HG03442 (cell line): ENCODE data around the gene ELK3.
A peak's percentile ranks its signal among the peaks of the same experiment; 100 is the strongest.

Experiments used
- ATAC-seq: cut with Tn5 transposase; IDR thresholded peaks from one replicate; pipeline ENCODE4 v1.9.1; 2021; ENCODE audit warnings: mild to moderate bottlenecking, moderate library complexity; ENCODE audit not compliant: unreplicated experiment

ELK3 gene

DNA sequence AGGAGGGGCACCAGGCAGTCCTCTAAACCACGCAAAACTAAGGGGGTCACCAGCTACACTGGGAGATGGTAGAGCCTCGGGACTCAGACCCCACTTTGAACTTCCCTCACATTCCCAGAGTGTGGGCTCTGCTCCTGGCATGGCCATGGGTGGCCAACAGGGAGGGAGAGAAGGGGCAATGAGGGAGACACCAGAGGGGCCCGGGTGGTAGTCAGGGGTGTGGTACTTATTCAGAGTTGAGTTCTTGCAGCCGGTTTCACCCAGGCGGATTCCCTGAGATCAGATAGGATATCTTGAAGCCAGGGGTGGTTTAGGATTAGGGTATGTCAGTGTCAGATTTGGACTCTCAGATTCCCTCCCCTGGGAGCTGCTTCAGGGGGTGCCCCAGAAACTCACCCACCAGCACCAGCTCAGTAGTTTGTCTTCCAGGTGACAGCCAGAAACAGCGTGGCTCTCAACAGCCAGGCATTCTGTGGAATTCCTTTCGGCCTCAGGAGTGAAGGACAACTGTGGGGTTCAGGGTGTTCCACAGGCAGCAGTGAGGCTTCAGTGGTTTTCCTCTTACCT lies 56.0 kb downstream of the ELK3 start:
- ATAC-seq: no peak

DNA sequence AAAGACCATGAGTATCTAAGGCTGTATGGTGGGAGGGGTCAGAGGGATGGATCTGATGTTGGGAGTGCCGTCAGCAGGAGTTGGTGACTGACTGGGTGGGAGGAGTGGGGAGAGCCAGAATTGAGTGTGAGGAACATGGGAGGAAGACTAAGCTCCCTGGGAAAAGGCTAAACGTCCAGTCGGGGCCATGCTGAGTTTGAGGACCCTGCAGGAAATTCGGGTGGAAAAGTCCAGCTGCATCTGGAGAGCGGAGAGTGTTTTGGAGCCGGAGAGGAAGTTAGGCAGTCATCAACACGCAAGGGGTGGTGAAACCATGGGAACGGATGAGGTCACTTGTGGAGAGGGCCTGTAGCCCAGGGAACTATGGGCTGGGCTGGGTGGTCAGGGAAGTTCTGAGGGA lies 60.9 kb downstream of the ELK3 start:
- no peak for ATAC-seq

DNA sequence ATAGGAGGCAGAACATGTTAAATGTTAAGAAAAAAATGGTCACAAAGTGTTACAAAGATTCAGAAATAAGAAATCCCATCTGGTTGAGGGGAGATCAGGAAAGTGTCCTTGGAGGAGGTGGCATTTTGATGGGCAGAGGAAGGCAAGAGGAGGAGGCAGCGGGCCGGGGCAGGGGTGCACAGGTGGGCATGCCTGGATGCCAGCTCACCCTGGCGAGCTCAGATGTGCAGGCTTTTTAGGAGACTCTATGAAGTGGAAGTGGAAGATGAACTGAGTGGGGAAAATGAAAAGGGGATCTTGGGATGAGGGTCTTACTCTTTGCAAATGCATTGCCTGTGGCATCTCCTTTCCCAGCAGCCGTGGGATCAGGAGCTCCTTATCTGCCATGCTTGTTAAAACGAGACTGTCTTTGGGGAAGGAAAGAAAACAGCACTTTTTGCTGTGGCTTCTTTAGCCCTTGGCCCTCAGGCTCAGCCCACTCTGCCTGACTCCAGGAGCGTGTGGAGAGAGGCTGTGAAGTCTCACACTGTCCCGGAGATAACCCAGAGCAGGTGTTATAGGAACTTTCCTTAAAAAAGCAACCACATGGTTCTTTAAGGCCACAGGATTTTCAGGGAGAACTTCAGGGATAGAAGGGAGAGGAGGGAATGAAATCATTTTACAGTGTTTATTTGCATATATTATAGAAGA lies 62.6 kb downstream of the ELK3 start:
- no peak for ATAC-seq

DNA sequence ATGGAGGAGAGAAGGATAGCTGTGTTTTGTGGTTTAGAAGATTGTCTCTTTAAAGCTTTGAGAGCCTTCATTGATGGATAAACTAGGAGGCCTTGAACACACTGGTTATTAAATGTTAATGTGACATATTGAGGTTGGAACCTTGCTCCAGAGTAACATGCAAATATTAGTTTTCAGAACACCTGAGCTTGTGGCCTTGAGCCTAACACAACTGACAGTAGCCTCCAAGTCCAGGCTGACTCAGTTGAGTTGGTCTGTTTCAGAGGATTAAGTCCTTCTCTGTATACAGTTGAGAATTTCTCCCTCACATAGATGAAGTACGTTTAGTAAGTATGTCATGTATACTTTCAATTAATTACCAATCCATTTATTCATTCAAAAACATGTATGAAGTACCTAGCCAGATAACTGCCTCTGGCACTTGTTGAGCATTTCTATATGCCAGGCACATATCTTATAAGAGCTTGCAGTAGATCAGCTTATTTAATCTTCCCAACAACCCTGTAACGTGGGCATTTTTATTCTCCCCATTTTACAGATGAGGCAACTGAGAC lies 63.5 kb downstream of the ELK3 start:
- no peak for ATAC-seq

DNA sequence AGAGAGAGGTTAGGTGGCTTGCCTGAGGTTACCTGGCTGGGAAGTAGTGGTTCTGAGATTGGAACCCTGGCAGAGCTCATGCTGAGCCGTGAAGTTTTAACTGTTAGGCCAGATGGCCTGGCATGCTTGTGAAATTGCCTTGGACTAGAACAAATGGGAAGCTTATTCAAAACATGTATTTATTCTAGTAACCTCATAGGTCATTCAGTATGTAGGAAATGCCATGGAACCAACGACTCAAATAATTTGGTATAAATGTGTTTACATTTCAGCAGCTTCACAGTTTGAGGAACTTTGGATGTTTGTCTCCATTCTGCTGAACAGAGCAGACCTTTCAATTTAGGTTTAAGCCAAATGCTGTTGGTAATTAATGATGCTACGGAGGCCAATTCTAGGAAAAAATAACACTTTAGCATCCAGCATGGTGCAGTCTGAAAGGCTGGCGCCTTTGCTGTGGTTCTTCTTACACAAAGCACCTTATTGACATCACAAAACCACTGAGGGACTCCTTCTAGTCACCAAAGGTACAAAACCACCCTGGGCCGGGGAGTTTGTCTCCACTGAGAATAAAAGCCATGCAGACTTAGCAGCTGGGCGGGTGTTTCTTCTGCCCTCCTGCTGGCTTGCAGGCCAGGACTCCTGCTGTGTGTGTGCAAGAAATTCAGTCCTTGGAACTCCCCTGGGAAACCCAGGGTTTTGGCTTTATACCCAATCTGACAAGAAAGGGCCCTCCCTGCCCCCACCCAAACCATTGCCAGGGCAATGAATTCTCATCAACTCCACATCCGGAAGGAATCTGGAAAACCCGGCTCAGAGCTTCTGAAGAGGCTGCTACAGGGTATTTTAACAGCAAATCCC lies 64.2 kb downstream of the ELK3 start:
- ATAC-seq: no peak

DNA sequence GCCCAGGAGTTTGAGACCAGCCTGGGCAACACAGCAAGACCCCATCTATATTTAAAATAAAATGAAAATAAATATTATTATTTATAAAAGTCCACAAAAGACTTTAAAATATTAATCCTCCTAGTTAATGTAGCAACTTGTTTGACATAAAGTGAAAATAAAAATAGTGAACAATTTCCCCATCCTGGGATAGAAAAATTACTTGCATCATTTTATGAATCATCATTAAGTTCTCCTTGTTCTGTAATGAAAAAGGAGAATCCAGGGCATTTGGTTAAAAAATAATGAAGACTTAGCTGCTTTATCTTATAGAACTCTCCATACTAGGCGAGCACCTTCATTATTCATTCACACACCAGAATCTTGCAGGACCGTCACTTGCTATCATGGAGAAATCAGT lies 66.1 kb downstream of the ELK3 start:
- no peak for ATAC-seq

DNA sequence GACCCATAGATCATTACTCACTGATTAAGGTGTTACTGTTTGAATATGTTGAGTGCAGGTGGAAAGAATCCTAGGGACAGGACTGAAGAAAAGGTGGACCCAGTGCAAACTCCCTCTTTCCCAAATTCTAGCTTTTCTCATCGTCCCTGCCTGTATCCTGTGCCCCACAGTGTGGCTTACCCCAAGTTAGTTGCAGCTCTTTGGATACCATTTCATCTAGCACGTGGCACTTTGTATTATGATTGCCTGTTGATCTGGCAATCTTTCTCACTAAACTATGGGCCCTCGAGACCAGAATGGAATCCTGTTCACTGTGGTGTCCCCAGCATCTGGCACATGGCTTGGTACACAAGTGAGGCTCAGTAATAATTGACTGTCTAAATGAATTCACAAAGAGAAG lies 66.5 kb downstream of the ELK3 start:
- no peak for ATAC-seq

DNA sequence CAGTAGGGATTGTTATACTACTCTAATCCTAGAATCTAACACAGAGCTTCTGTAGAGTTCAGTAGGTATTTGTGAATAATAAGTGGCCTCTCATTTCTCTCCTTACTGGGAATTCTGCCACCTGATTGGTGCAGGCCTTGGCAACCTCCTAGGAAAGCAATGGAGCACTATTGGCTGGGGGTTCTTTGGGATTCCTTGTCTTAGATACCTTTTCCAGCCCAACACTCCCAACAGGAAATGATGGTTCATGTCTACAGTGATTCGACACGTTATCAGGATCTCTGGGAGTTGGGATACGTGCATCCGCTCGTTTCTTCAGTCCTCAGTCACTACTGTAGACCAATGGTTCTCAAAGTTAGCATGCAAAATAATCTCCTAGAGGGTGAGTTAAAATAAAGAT lies 67.4 kb downstream of the ELK3 start:
- ATAC-seq: no peak

DNA sequence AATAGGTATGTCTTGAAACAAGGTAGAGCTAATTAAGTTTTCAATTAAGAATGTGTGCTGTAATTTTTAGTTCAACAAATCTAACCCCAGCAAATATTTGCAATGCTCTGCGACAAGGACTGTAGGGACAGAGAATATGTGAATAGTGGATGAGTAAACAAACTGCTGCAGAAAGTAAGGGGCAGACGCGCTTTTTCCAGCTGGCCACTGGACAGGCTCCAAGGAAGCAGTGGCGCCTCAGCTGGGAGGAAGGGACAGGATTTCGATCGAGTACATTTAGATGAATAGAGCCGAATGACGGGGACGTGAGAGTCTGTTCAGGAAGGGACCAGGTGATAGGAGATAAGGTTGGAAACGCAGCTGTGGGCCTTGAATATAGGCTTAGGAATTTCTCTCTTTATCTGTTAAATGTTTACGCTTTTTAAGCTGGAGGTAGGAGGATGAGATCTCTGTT lies 69.3 kb downstream of the ELK3 start:
- no peak for ATAC-seq

DNA sequence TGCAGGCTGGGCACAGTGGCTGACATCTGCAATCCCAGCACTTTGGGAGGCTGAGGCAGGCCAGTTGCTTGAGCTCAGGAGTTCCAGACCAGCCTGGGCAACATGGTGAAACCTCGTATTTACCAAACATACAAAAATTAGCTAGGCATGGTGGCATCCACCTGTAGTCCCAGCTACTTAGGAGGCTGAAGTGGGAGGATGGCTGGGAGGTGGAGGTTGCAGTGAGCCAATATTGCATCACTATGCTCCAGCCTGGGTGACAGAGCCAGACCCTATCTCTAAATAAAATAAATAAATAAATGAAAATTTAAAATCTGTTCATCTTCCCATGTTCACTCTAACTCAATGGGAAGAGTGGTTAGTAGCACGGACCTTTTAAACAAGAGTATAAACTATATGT lies 71.2 kb downstream of the ELK3 start:
- no peak for ATAC-seq

DNA sequence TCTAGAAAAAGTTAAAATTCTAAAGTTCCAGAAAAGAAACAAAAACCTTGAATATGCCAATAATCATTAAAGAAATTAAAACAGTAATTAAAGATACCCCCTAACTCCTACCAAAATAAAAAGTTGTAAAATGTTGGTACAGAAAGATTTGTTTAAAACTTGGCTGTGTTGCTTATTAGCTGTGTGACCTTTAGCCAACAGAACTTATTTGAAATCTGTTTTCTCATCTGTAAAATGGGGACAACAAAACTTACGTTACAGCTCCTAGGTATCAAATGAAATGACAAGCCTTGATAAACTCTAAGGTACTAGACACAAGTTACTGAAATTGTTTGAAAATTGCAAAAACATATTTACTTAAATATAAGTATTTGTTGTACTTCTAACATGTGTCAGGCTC lies 71.7 kb downstream of the ELK3 start:
- ATAC-seq: no peak

DNA sequence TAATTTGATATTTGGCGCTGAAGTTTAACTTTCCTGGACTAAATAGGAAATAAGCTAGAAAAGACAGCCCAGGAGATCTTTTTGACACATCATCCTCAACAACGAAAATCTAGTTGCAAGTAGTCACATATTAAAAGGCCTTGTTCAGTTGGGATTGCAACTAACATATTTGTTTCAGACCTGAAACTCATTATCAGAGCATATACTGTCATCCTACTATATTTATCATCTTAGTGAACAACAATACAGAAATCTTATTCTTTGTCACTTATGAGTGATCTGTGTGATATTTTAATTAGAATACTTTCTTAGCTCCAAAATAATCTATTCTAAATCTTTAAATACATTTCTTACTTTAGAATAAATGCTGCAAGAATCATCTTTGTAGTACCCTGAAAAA lies 72.1 kb downstream of the ELK3 start:
- ATAC-seq: no peak

DNA sequence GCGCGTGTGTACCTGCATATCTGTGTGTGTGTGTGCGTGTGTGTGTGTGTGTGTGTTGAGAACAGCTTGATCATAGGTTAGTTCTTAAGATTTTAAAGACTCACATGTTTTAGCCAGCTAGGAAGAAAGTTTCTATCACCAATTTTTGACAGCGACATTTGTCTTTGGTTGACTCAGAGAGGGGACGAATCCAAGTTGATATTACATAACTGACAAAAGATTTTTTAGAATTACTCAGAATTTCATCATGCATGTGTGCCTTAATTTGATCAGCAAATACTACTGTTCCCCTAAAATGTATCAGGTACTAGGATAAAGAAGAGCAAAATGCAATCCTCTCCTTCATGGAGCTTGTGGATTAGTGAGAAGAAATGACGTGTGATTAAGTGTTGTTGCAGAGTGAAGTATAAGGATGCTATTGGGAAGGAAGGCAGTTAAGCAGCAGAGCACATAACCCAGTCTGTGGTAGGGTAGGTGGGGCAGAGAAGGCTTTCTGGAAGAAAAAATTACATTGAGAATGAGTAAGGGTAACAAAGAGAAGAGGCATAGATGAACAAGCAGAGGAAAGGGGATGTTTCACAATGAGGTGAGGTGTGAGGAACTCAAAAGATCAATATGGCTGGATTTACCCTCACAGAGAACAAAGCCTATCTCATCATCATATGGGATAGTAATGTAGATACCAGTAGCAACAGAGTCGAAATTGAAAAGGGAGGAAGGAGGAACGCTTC lies 77.5 kb downstream of the ELK3 start:
- no peak for ATAC-seq

DNA sequence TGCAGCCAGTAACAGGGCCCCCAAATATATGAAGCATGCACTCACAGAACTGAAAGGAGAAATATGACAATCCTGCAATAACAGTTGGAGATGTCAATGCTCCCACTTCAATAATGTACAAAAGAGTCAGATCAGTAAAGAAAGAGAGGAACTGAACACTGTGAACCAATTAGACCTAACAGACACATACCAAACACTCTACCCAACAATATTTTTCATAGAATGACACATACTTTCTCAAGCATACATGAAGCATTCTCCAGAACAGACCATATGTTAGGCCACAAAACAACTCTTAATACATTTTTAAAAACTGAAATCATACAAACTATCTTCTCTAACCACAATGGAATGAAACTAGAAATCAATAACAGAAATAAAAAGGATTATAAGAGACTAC lies 80.2 kb downstream of the ELK3 start:
- ATAC-seq: peak; percentile 54

DNA sequence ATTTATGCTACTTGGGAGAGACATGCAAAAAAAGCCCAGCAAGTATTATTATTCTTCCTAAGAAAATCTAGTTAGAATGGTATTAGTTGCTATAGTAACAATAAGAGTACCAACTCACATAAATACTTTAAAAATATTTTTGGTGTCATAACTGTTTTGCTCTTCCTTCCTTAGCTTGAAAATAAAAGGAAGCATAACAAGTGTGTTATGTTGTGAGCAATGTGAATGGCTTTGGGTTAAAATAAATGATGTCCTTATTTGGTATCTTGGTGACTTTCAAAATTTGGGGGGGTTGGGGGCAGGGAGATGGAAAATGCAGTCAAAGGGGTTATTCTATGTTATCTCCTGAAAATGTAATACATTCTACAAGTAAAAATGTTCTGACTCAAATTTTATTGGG lies 91.0 kb downstream of the ELK3 start:
- ATAC-seq: no peak

DNA sequence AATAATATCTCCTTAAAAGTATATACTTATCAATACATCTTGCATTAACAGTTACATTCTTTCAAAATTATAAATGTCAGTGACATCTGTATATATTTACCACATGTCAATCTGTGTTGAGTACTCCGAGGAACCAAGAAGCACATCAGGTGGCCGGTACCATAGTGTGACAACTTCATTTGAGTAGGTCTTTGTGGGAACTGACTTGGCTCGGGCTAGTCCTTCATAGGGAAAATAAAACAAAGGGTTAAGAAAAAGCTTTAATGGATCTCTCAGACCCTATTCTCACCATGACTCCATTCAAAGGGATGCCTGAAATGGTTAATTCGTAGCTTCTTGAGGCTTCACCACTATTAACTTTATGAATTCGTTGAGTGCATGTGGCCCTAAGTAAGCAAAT lies 94.9 kb downstream of the ELK3 start:
- ATAC-seq: no peak

DNA sequence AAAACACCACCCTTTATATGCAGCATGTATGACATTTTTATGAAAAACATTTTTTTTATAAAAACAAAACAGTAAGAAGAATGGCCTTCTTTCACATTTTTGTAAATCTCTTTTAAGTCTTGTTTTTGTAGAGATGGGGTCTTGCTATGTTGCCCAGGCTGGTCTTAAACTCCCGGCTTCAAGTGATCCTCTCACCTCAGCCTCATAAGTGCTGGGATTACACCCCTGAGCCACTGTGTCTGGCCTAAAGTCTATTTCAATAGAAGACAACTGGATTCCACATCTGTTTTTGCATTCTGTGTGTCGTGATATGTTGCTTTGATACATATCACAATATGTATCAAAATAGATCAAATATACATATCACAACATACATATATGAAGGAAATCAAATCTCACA lies 98.9 kb downstream of the ELK3 start:
- no peak for ATAC-seq

DNA sequence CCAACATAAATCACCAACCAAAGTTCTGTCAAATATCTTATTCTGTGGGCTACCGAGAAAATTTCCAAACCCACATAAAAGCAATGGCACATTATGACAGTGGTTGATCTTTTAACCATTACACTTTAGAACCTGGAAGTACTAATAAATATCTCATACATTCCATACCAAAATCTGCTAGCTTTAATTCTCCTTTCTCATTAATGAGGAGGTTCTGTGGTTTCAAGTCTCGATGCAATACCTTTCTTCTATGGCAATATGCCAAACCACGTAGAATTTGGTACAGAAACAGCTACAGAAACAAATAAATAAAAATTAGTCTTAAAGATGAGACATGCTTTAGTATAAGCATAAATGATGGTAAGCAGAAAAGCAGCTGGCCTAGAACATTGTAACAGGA lies 100.7 kb downstream of the ELK3 start:
- no peak for ATAC-seq

DNA sequence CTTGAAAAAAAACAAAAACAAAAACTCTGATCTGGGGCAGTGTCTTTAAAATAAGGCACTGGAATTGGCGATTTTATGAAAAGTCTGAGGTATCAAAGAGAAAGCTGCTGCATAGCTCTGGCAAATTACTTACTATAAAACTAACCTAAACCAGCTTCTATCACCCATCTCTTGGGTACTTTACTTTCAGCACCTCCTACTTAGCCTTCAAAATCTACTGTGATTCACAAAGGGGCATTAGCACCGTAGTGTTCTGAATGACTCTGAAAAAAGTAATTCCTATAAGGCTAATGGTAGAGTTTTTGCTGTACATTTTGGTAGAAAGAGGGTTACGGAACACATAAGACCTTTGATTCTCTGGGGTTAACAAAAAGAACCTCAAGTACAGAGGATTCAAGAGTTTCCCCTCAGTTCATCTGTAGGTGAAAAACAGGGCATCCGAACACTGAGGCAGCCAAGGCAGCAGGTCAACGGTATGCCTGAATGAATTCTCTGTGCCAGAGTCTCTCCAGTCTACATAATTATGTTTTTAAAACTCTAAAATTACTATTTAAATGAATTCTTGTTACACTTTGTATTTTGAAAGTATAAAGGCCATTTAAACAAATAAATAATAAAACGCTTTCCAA lies 101.5 kb downstream of the ELK3 start:
- ATAC-seq: no peak

DNA sequence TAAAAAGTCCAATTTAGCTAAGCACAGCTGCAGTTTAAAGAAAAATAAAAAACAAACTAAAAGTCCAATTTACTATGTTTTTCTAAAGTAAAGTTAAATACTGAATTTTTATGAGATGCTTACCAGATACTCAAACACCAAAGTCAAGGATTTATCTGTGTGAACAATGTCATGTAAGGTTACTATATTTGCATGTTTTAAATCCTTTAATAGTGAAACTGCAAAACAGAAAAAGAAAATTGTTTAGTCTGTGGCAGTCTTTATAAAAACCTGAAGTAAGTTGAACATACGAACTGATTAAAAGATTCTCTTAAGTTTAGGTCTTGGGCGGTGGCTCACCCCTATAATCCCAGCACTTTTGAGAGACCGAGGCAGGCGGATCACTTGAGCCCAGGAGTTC lies 103.3 kb downstream of the ELK3 start:
- ATAC-seq: no peak

DNA sequence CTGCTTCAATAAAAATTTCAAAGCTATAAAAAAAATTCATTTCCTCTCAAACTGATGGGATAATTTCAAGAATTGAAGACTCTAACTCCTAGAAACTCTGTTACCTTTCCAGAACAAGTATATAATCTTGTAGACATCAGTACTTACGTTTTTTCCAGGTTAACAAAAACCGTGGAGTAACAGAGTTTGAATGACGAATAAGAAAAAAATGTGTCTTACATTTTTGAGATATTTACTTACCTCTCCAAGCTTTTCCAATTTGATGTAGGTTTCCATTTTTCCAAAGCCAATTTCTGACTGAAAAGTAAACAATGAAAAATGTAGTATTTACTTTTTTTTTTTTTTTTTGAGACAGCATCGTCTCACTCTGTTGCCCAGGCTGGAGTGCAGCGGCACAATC lies 105.9 kb downstream of the ELK3 start:
- ATAC-seq: no peak
